ENCODE measurements around the gene PPP3CA. TPM values are rescaled to one million over a fixed set of nuclear protein-coding genes. Genes with fewer than 3 reads are reported as not detected.

PPP3CA gene
- total RNA-seq, 1 donor, result 64.4 TPM

- no peak for TF ChIP-seq CTCF (IDR thresholded peaks at IDR 0.05; ENCODE audit: insufficient read depth, low read length)
- DNase-seq (ENCODE audit: low read depth), result peak; percentile 39
These were observed 125.0 kb downstream of the PPP3CA start for GRCh38 chr4:101222156-101222845.

GRCh38 chr4:101221294-101221693 is 126.0 kb downstream of the PPP3CA start:
- no peak for DNase-seq (ENCODE audit: low read depth)
- no peak for TF ChIP-seq CTCF (IDR thresholded peaks at IDR 0.05; ENCODE audit: insufficient read depth, low read length)
- no peak overlapping the region for H3K4me3 ChIP-seq (ENCODE audit: low read depth, low read length)

More at GRCh38 chr4:101222156-101222845, 125.0 kb downstream of the PPP3CA start:
- H3K4me3 ChIP-seq (ENCODE audit: low read depth, low read length), result no peak overlapping the region

GRCh38 chr4:101218894-101219293 is 128.4 kb downstream of the PPP3CA start:
- no peak for TF ChIP-seq CTCF (IDR thresholded peaks at IDR 0.05; ENCODE audit: insufficient read depth, low read length)
- H3K4me3 ChIP-seq (ENCODE audit: low read depth, low read length), result no peak overlapping the region
- no peak for DNase-seq (ENCODE audit: low read depth)

GRCh38 chr4:101218346-101218745 is 129.0 kb downstream of the PPP3CA start:
- no peak for DNase-seq (ENCODE audit: low read depth)
- no peak overlapping the region for H3K4me3 ChIP-seq (ENCODE audit: low read depth, low read length)
- no peak for TF ChIP-seq CTCF (IDR thresholded peaks at IDR 0.05; ENCODE audit: insufficient read depth, low read length)

GRCh38 chr4:101217353-101218031 is 129.8 kb downstream of the PPP3CA start:
- TF ChIP-seq CTCF (IDR thresholded peaks at IDR 0.05; ENCODE audit: insufficient read depth, low read length), result no peak
- H3K4me3 ChIP-seq (ENCODE audit: low read depth, low read length), result no peak overlapping the region
- peak; percentile 41 for DNase-seq (ENCODE audit: low read depth)

- DNase-seq (ENCODE audit: low read depth), result peak; percentile 27
- H3K4me3 ChIP-seq (ENCODE audit: low read depth, low read length), result no peak overlapping the region
- no peak for TF ChIP-seq CTCF (IDR thresholded peaks at IDR 0.05; ENCODE audit: insufficient read depth, low read length)
These were observed 136.2 kb downstream of the PPP3CA start for GRCh38 chr4:101211146-101211553.

All from fibroblast of the aortic adventitia (primary cell).